Measurements from ENCODE around the gene SLC39A1.
"Not testable (repeated sequence)": the region's sequence is repeated elsewhere in the genome, so short reads cannot be mapped to it uniquely, and the experiment has no call there.

Gene SLC39A1

DNA sequence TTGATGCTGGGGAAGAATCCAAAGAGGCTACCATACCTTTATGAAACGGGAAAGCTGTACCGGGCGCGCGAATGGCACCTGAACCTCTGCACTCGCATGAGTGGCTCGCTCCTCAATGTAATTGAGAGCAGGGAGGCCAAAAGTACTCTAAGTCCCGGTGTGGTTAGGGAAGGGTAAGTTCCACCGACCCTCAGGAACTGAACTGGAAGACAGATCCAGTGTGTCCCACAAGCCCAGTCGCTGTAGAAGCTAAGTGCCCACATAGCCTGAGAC, 41.6 kb downstream of the SLC39A1 start:
- no peaks in the 10 kb centered on the region for H3K27me3 ChIP-seq (ENCODE audit: control insufficient read depth, insufficient read depth, low read length, poor library complexity, severe bottlenecking)
- H3K4me1 ChIP-seq (ENCODE audit: control insufficient read depth, insufficient read depth, low read length): peaks cover 23% of the 10 kb centered on the region
- H3K36me3 ChIP-seq (ENCODE audit: control insufficient read depth, insufficient read depth, low read length): no peaks in the 10 kb centered on the region
- peak overlapping the region; percentile 95 for H3K27ac ChIP-seq (ENCODE audit: insufficient read depth, low read depth, low read length, poor library complexity, severe bottlenecking)
- peak overlapping the region; percentile 73 for H3K4me3 ChIP-seq (ENCODE audit: insufficient read depth, low read depth, low read length)
- H3K9me3 ChIP-seq (ENCODE audit: control insufficient read depth, low read length): no peaks in the 10 kb centered on the region
- 2% methylated on average over 10 of the region's 10 CpGs for WGBS, 2 experiments

DNA sequence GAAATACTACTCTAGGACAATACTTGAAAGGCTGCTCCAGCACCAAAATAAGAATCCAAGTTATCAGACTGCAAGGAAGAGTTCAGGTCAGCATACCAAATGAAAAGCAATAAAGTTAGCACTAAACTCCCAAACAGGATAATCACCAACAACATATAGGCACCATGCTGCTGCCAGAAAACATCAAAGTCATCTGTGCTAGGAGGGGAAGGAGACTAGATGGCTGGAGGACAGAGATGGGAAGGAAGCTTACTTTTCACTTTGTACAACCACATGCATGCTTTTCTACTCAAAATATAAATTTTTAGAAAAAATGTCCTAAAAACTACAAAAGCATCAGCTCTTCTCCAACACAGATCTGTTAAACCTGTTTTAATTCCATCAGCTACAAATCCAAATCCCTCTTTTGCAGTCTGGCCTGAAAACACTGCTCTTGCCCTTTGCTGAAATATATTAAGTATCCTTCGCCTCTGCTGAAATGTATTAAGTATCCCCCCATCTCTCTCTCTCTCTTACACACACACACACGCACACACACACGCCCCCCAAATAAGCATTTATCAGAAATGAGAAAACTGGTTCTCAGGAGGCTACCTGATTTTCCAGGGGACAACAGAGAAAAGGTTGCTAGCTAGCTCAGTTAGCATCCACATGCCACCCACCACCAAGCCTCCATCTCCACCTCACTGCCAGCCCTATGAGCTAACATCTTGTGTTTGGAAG, 42.1 kb downstream of the SLC39A1 start:
- Histone ChIP-seq H3K36me3 (ENCODE audit: control insufficient read depth, insufficient read depth, low read length) (no peaks in the 10 kb centered on the region), H3K27me3 (ENCODE audit: control insufficient read depth, insufficient read depth, low read length, poor library complexity, severe bottlenecking) (no peaks in the 10 kb centered on the region), H3K4me3 (ENCODE audit: insufficient read depth, low read depth, low read length) (peak overlapping the region; percentile 73), H3K9me3 (ENCODE audit: control insufficient read depth, low read length) (no peaks in the 10 kb centered on the region), H3K4me1 (ENCODE audit: control insufficient read depth, insufficient read depth, low read length) (peaks cover 23% of the 10 kb centered on the region), H3K27ac (ENCODE audit: insufficient read depth, low read depth, low read length, poor library complexity, severe bottlenecking) (no peak overlapping the region)
- 32 to 37% methylated on average over 3 of the region's 3 CpGs for WGBS, 2 experiments

DNA sequence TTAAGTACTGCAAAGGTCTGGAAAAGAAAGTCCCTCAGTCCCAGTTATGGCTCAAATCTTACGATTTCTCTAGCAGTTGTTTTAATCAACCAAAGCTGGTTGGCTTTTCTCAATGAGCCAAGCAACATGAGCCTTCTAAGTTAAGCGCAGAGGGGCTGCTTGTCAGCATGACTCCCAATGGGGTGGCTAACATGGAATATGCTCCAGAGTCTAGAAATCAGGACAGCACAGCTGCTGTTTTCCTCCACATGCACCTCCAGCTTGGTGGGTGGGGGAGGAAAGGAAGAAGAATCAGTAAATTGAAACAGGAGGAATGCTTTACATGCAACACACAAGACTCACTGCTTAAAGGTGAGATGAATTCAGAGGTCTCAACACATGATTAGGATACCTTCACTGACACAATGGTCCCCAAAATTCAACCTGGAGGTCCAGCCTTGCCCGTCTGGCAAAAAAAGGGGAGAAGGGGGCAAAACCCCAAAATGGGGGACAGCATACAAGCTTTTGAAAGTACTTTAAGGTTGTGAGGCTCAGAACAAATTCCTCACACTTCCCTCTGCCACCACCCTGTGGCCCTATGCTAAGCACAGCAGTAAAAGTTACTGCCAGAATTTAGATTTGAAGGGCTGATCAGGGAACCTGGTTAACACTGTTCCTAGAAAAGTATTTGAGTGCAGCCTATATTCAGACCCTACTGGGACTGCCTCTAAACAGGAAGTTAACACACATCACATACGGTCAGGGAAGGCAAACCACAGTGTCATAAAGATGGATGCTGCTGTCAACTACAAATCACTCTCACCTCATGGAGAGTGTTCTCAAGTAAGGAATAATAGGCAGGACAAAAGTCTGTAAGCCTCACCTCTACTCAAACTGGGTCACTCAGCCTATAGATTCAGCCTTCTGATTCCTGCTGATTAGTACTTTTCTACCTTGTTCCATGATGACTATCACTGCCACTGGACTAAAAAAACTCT, 43.2 kb downstream of the SLC39A1 start:
- 65 to 70% methylated on average over 4 of the region's 4 CpGs for WGBS, 2 experiments

DNA sequence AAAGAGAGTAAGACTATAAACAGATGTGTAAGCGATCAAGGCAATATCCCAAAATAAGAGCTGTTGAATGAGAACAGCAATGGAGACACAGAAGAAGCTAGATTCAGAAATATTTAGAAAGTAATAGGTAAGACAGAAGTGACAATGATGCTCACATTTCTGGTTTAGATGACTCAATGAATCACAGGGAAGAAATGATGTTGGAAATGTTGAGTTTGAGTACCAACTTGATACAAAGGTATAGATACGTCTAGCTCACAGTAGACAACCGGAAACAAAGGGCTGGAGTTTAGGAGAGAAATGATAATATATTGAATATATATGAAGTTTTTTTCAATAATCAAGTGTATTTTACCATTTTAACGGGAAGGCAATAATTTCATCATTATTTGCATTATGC, 47.0 kb downstream of the SLC39A1 start:
- WGBS, 2 experiments: 97 to 100% methylated on average over 1 to 3 of the region's 4 CpGs
- no peaks in the 10 kb centered on the region for H3K9me3 ChIP-seq (ENCODE audit: control insufficient read depth, low read length)
- H3K27me3 ChIP-seq (ENCODE audit: control insufficient read depth, insufficient read depth, low read length, poor library complexity, severe bottlenecking): no peaks in the 10 kb centered on the region

More for the DNA sequence above, 43.2 kb downstream of the SLC39A1 start:
- H3K4me1 ChIP-seq (ENCODE audit: control insufficient read depth, insufficient read depth, low read length): peaks cover 23% of the 10 kb centered on the region
- H3K4me3 ChIP-seq (ENCODE audit: insufficient read depth, low read depth, low read length): peak overlapping the region; percentile 73
- no peaks in the 10 kb centered on the region for H3K27me3 ChIP-seq (ENCODE audit: control insufficient read depth, insufficient read depth, low read length, poor library complexity, severe bottlenecking)
- H3K36me3 ChIP-seq (ENCODE audit: control insufficient read depth, insufficient read depth, low read length): no peaks in the 10 kb centered on the region
- no peaks in the 10 kb centered on the region for H3K9me3 ChIP-seq (ENCODE audit: control insufficient read depth, low read length)
- no peak overlapping the region for H3K27ac ChIP-seq (ENCODE audit: insufficient read depth, low read depth, low read length, poor library complexity, severe bottlenecking)

DNA sequence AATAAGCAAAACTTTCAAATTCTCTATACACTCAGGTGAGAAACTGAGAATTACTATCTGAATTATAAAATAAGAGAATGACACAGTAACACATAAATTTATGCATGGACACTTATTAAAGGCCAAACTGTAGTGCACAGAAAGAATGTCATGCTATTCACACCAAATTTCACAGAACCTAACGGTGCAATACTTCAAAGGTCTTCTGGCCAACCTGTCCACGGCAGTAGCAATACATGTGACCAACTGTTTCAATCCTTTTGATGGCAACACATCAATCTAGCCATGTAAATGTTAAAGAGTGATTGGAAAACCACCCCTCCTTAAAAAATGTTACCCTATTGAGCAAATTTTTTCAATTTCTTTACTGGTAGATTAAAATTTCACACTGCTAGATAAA, 51.0 kb downstream of the SLC39A1 start:
- Histone ChIP-seq H3K4me1 (ENCODE audit: control insufficient read depth, insufficient read depth, low read length) (no peaks in the 10 kb centered on the region), H3K27me3 (ENCODE audit: control insufficient read depth, insufficient read depth, low read length, poor library complexity, severe bottlenecking) (no peaks in the 10 kb centered on the region), H3K9me3 (ENCODE audit: control insufficient read depth, low read length) (no peaks in the 10 kb centered on the region), H3K27ac (ENCODE audit: insufficient read depth, low read depth, low read length, poor library complexity, severe bottlenecking) (no peak overlapping the region), H3K36me3 (ENCODE audit: control insufficient read depth, insufficient read depth, low read length) (peaks cover 4% of the 10 kb centered on the region), H3K4me3 (ENCODE audit: insufficient read depth, low read depth, low read length) (no peak overlapping the region)
- 88 to 96% methylated on average over 2 of the region's 2 CpGs for WGBS, 2 experiments

More for the DNA sequence above, 47.0 kb downstream of the SLC39A1 start:
- Histone ChIP-seq H3K27ac (ENCODE audit: insufficient read depth, low read depth, low read length, poor library complexity, severe bottlenecking) (no peak overlapping the region), H3K4me1 (ENCODE audit: control insufficient read depth, insufficient read depth, low read length) (peaks cover 23% of the 10 kb centered on the region), H3K36me3 (ENCODE audit: control insufficient read depth, insufficient read depth, low read length) (no peaks in the 10 kb centered on the region), H3K4me3 (ENCODE audit: insufficient read depth, low read depth, low read length) (no peak overlapping the region)

DNA sequence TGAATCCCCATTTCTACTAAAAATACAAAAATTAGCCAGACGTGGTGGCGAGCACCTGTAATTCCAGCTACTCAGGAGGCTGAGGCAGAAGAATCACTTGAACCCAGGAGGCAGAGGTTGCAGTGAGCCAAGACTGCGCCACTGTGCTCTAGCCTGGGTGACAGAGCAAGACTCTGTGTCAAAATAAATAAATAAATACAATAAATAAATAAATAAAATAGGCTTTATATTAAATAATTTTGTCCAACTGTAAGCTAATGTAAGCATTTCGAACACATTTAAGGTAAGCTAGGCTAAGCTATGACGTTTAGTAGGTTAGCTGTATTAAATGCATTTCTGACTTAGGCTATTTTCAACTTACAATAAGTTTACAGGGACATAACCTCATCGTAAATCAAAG, 52.8 kb downstream of the SLC39A1 start:
- WGBS, 2 experiments: 93% methylated on average over 3 to 5 of the region's 6 CpGs
- H3K27ac ChIP-seq (ENCODE audit: insufficient read depth, low read depth, low read length, poor library complexity, severe bottlenecking); H3K4me3 ChIP-seq (ENCODE audit: insufficient read depth, low read depth, low read length); H3K36me3 ChIP-seq (ENCODE audit: control insufficient read depth, insufficient read depth, low read length); H3K4me1 ChIP-seq (ENCODE audit: control insufficient read depth, insufficient read depth, low read length); H3K9me3 ChIP-seq (ENCODE audit: control insufficient read depth, low read length); H3K27me3 ChIP-seq (ENCODE audit: control insufficient read depth, insufficient read depth, low read length, poor library complexity, severe bottlenecking): not testable (repeated sequence)

Measured in ectodermal cell (in vitro differentiated cells).